NCI-H460 (cell line): Measurements from ENCODE around the gene AMZ2. TPM values are rescaled to one million over a fixed set of nuclear protein-coding genes. Genes with fewer than 3 reads are reported as not detected.
"Not testable (repeated sequence)": the region's sequence is repeated elsewhere in the genome, so short reads cannot be mapped to it uniquely, and the experiment has no call there.

Experiments
- DNase-seq: peaks from one replicate; pipeline ENCODE4 v3.0.0-alpha.2; 2016; ENCODE audit warnings: low read depth; ENCODE audit errors: extremely low read depth
- total RNA-seq: library from RNA; depleted of rRNA; stranded (reverse); fragments of >200 nt; shearing (Covaris generic); gene quantifications from 2 replicates; pipeline ENCODE4 v1.2.3, GENCODE V29; 2014

Gene AMZ2
- total RNA-seq, 1 experiment from 2014 or later, result 160 TPM

GRCh38 chr17:68248199-68248825 lies 469 bp downstream of the AMZ2 start:
- DNase-seq, result peak; percentile 23

GRCh38 chr17:68248891-68249290 lies 1.0 kb downstream of the AMZ2 start:
- DNase-seq, result no peak

GRCh38 chr17:68249354-68249765 lies 1.5 kb downstream of the AMZ2 start:
- DNase-seq, result no peak

- DNase-seq, result not testable (repeated sequence)
Measured at GRCh38 chr17:68253426-68253825, 5.6 kb downstream of the AMZ2 start.

GRCh38 chr17:68255151-68255550 lies 7.3 kb downstream of the AMZ2 start:
- no peak for DNase-seq

- DNase-seq, result no peak
Measured at GRCh38 chr17:68255731-68256538, 8.1 kb downstream of the AMZ2 start.

GRCh38 chr17:68256701-68257100 lies 8.9 kb downstream of the AMZ2 start:
- DNase-seq, result not testable (repeated sequence)

GRCh38 chr17:68257934-68258333 lies 10.1 kb downstream of the AMZ2 start:
- DNase-seq, result no peak

- not testable (repeated sequence) for DNase-seq
Measured at GRCh38 chr17:68258890-68259647, 11.2 kb downstream of the AMZ2 start.

GRCh38 chr17:68259648-68259951 lies 11.8 kb downstream of the AMZ2 start:
- not testable (repeated sequence) for DNase-seq

- no peak for DNase-seq
Measured at GRCh38 chr17:68260051-68260762, 12.4 kb downstream of the AMZ2 start.

GRCh38 chr17:68262467-68262866 lies 14.6 kb downstream of the AMZ2 start:
- DNase-seq, result not testable (repeated sequence)

- DNase-seq, result peak; percentile 33
Measured at GRCh38 chr17:68263101-68263681, 15.3 kb downstream of the AMZ2 start.

- not testable (repeated sequence) for DNase-seq
Measured at GRCh38 chr17:68265833-68266232, 18.0 kb downstream of the AMZ2 start.

GRCh38 chr17:68273722-68274121 lies 25.9 kb downstream of the AMZ2 start:
- DNase-seq, result no peak

- DNase-seq, result not testable (repeated sequence)
Measured at GRCh38 chr17:68276339-68276738, 28.5 kb downstream of the AMZ2 start.

GRCh38 chr17:68277807-68278206 lies 30.0 kb downstream of the AMZ2 start:
- DNase-seq, result no peak

- not testable (repeated sequence) for DNase-seq
Measured at GRCh38 chr17:68281965-68282364, 34.1 kb downstream of the AMZ2 start.

GRCh38 chr17:68288375-68288774 lies 40.5 kb downstream of the AMZ2 start:
- DNase-seq, result no peak

- DNase-seq, result no peak
Measured at GRCh38 chr17:68288804-68289203, 41.0 kb downstream of the AMZ2 start.

GRCh38 chr17:68289473-68289872 lies 41.6 kb downstream of the AMZ2 start:
- no peak for DNase-seq
